HEK293 (cell line): ENCODE data around the gene PDZD2.
"Not testable (repeated sequence)": the region's sequence is repeated elsewhere in the genome, so short reads cannot be mapped to it uniquely, and the experiment has no call there.

Experiments used
- ZNF580 ChIP-seq: fragments of 450-650 bp; formaldehyde crosslinking; IDR thresholded peaks from 2 replicates; pipeline ENCODE4 v1.5.1; 2016; ENCODE audit warnings: missing biosample characterization, missing genetic modification characterization
- ZNF768 ChIP-seq: fragments of 450-650 bp; formaldehyde crosslinking; IDR thresholded peaks from 2 replicates; pipeline ENCODE4 v1.5.1; 2018; ENCODE audit warnings: missing biosample characterization, mild to moderate bottlenecking, missing genetic modification characterization

- not testable (repeated sequence) for TF ChIP-seq ZNF580, ZNF768 (tag by site-specific recombination)
These were observed 376.3 kb downstream of the PDZD2 start for GRCh38 chr5:32015262-32015661.
